RPMI7951 (cell line): Measurements from ENCODE around the gene WDR76. TPM values are rescaled to one million over a fixed set of nuclear protein-coding genes. Genes with fewer than 3 reads are reported as not detected.

Experiments used
- DNase-seq: peaks from one replicate; pipeline ENCODE4 v3.0.0-alpha.2; 2012; ENCODE audit warnings: low read depth
- total RNA-seq: library from RNA; depleted of rRNA; stranded (reverse); fragments of >200 nt; shearing (Covaris generic); gene quantifications from 2 replicates; pipeline ENCODE4 v1.2.3, GENCODE V29; 2014

Gene WDR76
- total RNA-seq, 1 experiment from 2014 or later, result 58.3 TPM

DNA sequence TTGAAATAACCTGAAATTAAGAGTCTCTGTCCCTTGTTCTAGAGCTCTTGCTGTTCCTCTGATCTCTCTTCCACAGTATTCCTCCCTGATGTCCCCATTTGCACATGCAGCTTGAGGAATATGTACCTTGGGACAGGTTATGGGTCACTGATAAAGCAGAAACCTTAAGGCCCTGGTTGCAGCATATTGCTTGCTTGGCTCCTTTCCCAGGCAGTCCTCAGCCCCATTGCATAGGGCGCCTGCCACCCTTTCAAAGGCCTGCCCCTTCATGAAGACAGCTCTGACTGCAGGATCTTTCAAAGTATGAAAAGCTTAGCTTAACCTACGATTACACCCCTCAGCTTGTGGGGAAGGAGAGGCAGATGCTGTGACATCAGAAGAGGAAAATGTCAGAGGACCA, 51.6 kb downstream of the WDR76 start:
- DNase-seq, result no peak

DNA sequence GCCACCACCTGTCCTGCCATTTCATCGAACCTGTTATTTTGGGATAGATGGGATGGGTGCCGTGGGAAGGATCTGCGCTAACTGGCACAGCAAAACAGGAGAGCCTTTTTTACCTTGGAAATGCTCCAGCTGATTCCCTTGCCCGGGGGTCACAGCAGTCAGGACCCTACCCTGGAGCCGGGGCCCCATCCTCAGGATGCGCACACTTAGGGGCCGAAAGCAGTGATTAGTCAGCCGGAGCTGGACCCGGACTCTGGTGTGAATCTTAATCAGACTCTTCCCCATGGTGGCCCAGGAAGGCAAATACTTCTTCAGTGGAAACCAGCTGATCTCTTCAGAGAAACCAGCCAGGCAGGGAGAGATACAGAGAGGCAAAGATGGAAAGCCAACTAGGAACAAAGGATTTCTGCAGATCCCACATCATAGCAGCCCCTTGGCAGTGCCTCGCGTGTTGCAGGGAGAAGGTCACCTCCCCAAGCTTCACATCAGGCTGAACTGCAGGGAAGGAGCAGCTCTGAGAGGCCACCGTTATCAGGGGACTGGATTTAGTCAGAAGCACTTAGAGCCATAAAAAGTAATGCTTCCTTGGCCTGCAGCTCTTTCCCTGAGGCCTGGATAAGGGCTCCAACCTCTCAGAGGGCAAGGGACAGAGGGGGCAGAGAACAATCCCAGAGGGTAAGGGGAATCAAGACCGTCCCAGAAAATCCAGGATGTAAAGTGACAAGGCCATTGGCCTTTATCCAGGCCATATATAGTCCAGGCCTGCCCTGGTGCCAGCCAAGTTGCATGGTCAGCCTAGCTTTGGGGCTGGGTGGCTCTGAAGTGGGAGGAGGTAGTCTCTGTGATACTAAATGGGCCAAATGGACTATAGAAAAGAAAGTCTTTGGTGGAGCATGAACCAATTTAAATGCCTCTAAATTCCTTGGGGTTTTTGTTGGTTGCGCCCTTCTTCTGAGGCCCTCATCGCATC, 52.9 kb downstream of the WDR76 start:
- DNase-seq, result no peak

DNA sequence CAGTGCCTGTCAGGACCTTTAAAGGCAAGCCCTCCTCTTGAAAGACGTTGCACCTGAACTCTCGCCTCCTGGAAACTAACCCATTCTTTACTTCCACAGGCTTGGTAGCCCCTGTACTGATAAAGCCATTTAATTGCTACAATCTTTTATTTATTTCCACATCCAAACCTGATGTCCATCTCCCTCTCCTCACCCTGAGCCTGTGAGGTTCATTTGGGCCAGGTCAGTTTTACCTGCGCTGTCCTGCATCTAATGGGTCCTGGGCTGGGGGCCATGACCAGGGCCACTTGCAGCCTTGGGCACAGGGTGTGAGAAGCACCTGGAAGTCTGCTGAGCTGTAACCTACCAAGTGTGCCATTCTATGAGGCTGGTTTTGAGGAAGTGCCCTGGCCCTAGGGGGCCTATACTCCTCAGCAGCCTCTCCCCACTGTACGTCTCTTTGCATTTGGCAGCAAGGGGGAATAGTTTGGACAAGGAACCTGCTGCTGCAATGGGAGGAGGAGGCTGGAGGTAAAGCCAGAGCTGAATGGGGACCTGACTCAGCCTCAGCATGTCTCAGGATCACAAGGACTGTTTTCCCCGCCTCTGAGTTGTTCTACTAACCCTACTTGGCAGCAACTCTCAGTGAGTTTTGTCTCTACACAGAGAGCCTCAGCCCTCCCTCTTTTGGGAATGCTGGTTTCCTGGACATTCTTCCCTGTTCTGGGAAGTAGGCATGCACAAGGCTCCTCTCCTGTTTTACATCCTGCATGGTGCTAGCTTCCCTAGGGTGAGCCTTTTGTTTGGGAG, 53.8 kb downstream of the WDR76 start:
- DNase-seq, result no peak

DNA sequence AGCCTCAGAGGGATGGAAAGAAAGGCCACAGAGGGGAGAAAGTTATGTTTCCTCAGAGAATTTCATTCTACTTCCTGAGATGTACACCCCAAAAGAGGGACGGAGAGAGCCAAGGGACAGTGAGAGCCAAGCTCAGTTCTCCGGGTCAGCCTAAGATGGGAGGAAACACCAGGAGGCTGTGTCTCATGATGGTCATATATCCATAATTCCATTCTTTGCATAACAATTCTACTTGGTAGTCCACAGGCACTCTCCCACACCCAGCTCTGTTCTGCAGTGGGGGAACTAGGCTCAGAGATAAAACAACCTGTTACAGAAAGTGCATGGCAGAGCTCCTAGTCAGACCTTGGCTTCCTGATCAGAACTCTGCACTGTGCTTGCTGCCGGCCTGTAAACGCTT, 54.4 kb downstream of the WDR76 start:
- no peak for DNase-seq

DNA sequence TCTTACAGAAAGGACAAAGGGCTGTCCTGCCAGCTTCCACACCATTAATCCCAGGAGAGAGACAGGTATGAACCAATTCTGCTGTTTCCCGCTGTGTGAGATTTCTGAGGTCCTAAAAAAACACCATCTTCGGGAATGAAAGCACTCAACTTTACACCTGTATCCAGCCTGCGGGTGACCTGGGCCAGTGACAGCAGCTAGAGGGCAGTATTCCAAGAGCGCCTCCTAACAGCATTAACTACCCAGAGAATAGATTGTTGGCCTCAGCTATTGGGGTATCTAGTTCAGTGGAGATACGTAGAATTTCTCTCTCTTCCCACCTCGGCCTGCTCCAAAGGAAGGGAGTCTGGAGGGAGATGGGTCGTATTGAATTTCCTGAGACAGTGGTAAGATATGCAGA, 55.1 kb downstream of the WDR76 start:
- peak; percentile 12 for DNase-seq

DNA sequence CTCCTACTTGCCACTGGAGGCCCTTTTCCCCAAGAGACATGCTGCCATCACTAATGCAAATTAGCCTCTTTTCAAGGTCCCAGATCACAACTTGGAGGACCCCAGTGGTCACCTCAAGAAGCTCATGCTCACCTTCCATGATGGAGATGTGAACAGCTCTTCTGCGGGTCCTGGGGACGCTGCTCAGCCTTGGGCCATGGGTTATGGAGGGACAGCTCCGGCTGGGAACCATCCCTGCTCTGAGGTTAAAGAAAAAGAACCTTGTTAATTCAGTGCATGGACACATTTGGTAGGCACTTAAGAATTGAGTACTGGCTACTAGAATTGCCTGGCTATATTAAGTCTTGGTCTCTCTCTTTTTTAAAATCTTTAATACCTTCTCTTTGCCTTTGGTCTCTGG, 56.8 kb downstream of the WDR76 start:
- no peak for DNase-seq

DNA sequence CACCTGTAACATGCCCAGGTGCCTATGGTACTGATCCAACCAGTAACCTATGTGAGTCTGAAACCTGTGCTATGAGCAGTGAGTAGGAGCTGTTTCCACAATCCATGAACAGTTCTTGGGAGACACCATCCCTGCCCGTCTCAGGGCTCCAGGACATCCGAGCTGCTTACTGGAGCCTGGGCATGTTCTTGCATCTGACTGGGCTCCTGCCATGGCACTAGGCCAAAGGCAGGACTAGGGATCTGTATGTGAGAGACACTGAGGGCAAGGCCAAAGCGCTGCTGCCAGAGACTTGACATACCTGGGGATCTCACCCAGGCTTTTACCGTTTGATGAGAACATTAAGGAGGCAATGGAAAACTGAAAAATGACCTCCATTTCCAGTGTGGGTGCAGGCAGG, 59.8 kb downstream of the WDR76 start:
- no peak for DNase-seq

DNA sequence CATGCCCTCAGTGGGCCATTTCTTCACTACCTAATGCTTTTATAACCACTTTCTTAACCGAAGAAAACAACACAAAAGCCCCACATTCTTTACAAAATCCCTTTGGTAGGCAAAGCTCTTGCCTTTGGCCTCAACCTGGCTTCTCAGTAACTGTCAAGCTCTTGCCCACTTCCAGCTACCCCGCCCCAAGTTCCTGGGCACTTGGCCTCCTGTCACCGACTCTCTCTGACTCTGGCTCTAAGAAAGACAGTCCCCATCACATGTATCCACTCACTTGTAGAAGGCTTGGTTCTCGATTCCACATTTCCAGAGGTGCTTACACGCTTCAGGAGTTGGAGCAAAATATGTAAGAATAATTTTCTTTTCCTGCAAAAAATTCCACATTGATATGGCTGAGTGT, 61.1 kb downstream of the WDR76 start:
- no peak for DNase-seq

DNA sequence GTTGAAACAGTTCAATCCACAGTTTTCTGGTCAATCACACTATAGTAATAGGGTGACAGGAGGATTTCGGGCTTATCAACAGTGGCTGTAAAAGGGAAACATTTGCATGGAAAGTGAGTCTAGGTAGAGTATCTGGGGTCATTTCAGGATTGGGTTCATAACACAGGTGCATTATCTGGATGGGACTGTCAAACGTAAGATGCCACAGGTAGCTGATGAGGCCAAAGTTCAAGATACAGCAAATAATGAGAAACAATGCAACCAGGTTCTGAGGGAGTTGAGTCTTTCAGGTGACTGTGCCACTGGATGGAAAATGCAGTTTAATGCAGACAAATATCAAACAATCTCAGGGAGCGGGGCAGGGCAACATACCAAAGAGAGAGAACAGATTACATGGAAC, 62.2 kb downstream of the WDR76 start:
- no peak for DNase-seq

DNA sequence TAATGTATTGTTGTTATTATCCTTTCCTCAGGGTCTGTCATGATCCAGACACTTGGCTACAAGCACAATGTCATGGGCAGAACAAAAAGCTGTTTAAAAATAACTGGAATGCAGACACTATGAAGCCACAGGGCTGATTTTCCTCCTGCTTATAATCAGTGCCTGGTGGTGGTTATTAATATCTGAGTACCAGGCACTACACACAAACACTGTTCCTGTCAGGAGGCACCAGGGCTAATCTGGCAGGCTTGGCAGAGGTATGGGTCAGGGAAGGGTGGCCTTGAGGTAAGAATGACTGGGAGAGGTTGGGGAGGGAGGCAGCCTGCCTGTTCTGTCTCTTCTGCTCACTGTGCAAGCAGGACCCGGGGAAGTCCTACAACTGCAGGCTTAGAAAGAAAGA, 67.2 kb downstream of the WDR76 start:
- no peak for DNase-seq

DNA sequence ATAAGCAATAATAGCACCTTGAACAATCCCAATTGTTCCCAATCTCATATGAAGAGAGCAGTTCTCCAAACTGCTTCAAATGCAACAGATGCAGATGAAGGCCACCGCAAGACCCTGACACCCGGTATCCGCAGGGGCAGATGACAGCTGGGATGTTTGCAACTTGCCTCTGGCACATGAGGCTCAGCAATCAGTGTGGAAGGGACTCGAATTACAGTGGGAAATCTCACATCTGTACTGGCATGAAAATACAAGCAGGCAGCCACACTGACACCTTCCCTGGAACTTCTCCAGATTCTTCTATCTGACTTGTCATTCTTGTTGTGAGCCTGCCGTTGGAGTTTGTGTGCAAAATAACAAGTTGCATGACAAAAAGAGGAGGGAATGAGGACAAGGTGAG, 68.8 kb downstream of the WDR76 start:
- no peak for DNase-seq

DNA sequence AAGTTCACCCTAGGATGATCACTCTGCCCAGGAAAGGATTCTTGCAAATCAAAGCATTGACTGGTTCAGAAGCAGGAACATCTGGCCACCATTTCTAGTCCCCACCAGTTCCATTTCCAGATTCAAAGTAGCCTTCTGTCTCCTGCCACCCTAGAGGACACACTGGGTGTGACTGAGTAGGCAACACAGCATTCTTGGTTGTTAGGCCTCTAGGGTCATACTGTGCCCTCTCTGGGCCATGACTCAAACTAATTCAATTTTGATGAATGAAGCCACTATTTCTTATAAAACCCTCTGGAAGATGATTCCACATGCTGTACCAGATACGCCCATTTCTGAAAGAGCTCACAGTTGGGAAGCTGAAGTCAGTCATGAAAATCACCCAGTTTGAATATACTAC, 69.7 kb downstream of the WDR76 start:
- DNase-seq, result peak; percentile 28

DNA sequence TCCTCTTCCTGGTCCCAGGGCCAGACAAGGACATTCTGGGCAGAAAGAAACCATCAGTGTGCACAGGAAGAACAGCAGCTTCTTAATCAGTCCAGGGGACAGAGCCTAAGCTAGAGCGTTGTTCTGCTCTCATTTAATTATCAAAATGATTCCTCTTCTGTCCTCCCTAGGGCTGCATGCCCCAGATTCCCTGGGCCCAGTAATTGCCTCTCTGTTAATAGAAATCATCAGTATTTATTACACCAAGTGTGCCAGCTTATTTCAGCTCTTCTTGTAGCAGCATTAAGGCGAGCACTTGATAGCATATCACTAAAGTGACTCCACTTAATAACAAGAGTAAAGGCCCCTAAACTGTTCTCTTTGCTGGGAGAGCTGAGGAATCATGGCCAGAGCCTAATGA, 72.1 kb downstream of the WDR76 start:
- DNase-seq, result no peak

DNA sequence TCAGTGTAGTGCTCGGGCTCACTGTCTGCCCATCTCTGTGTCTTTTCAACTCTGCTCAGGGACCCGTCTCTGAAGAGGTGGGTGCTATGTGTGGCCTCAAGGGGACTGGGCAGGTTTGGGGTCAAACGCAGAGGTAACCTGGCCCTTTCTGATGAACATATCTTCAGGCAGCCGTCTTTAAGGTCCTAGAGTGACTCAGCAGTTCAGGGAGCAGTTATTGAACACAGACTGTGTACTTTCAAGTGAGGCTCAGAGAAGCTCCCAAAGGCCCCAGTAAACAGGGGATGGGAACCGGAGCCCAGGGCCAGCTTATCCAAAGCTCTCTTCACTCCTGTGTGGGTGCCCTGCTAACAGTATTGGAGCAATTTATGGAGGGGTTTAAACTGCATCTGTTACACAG, 73.1 kb downstream of the WDR76 start:
- no peak for DNase-seq

DNA sequence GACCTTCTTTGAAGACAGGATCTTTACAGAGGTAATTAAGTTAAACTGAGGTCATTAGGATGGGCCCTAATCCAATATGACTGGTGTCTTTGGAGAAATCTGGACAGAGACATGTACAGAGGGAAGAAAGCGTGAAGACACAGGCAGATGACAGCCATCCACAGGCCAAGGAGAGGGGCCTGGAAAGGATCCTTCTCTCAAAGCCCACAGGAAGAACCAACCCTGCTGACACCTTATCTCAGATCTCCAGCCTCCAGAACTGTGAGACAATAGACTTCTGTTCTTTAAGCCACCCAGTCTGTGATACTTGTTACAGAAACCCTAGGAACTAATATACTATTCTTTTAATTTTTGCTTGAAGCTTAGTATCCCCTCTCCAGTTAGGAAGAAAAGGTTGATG, 74.2 kb downstream of the WDR76 start:
- no peak for DNase-seq

DNA sequence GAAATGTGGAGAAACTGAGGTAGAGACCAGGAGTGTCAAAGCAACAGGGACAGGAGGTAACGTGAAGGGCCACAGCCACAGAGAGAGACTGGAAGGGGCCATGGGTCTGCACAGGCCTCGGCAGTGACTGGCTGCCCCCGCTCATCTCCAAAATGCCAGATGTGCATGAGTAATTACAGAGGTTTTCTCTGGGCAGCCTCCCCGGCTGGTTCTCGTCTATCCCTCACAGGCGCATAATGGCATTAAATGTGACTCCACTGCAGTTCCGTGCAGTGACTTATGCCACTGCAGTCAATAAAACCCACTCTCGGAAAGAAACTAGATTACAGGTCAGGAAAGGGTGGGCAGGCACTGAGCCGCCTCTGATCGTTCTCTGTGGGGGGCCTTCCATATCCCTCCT, 74.7 kb downstream of the WDR76 start:
- no peak for DNase-seq

DNA sequence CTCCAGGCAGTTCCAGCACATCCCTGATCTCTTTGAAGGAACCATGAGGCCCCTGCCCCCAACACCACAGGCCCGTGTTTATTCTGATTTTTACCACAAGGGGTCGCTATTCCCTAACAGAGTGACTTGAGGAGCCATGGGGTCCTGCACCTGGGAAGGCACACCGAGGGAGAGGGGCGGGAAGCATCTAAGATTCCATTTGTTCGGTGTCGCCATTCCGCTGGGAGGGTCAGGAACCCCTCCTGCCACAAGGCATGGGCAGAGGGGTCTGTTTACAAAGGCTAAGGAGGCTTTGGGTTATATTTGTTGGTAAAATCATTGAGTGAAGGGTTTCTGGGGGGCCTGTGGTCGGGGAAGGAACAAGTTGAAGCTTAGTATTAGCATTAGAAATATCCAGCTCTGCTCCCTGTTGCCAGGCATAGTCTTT, 77.1 kb downstream of the WDR76 start:
- DNase-seq, result peak; percentile 64

DNA sequence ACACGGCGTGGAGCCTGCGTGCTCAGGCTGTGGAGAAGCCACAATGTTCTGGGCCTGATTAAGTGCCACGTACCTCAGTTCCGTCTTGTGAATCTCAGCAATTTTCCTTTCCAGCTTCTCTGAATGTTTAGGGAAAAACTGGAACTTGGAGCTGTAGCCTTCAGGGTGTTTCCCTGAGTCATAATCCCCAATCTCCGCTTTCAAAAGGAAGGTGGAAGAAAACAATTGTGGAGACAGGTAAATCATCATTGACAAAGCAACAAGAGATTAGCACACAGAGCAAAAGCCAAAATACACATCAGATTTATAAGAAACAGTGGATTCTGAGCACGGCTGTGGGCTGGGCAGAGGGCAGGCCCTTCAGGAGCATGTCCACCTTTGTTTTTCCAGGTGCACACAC, 79.0 kb downstream of the WDR76 start:
- DNase-seq, result no peak

DNA sequence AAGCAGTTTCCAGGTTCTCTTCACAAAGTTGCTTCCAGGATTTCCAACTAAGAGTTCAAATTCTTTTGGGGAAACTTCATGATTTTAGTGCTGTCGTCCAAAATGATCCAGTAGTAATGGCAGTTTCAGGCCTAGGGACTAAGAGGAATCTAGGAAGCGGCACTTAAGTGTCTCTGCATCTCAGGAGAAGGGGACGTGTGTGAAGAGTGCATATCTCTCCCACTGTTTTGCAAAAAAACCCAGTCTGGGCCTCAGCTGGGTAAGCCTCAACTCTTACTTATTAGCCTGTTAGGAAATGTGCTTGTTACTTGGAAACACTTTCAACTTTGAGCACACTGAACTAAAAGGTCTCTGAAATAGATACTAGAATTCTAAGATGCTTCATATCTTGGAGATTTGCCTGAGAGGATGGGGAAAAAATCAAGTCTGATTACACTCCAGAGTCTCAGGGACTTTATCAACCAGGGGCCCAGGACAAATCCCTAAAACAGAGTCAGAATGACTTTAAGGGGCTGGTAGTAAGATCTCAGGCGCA, 81.8 kb downstream of the WDR76 start:
- DNase-seq, result no peak

DNA sequence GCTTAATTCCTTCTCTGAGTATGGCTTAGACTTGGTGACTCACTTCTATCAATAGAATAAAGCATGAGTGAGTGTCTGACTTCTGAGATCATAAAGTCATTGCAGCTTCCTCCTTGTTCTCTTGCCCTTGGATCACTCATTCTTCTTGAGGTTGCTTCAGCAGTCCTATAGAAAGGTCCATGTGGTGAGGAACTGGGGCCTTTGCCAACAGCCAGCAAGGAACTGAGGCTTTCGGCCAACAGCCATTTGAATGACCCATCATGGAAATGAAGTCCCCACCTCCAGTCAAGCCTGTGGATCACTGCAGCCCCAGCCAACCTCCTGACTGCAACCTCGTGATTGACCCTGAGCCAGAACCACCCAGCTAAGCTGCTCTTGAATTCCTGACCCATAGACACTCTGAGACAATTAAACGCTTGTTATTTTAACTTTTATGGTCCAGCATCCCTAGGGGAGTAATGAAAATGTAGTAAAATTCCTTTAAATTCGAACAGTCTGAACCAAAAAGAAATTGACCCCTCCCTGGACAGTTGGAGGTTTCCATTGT, 84.5 kb downstream of the WDR76 start:
- peak; percentile 98 for DNase-seq

DNA sequence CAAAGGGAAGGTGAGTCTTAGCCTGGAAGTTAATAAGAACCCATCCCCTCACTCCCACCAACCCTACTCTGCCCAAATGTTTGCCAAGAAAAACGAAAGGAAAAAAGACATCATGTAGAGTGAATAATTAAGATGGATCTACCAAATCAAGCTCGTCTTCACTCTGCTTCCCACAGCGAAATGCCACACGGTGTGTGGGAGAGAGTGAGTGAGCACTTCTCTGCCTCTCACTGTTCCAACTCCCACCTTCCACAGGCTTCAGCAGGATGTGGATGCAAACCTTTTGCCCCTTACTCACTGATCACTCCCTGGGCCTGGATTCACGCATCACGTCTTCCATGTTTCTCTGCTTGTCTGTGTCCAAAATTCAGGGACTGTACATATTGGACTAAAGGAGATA, 85.4 kb downstream of the WDR76 start:
- peak; percentile 8 for DNase-seq

DNA sequence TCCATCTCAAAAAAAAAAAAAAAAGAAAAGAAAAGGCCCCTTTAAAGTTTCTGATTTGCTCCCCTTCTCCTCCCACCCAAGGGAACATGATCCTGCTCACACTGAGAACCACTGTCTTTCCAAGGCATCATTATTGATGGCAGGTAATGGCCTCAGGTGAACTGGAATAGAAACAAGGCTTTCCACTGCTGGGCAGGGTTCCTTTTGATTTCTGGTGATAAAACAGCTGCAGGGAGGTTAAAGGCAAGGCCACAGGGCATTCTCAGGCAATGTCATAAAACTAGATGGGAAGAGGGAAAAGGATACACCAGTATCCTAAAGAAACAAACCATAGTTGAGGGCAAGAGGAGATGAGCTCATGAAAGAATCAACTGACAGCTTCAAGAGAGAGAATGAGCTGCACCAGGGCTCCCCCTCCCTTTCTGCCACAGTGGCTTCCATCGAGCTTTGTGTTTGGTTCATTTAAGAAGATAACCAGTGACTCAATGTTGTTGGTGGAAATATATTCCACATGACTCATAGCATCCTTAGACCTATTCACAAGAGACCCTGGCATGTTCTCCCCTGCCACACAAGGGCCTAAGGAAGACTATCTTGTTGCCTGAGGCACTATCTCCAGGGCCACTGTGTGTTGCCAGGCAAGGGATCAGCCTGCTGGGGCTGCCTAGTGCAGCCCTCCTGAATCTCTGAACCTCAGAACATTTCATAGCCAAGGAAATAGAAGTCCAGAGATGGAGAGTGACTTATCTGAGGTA, 86.4 kb downstream of the WDR76 start:
- DNase-seq, result peak; percentile 100
